Mesodermal cell (in vitro differentiated cells): ENCODE measurements around the gene ASH1L.
"Not testable (repeated sequence)": the region's sequence is repeated elsewhere in the genome, so short reads cannot be mapped to it uniquely, and the experiment has no call there.

Experiments used
- H3K27ac ChIP-seq: 2 replicates; pipeline ENCODE4 v1.7.0; 2013; ENCODE audit warnings: mild to moderate bottlenecking, low read depth, low read length, moderate library complexity; ENCODE audit not compliant: severe bottlenecking
- H3K36me3 ChIP-seq: 2 replicates; pipeline ENCODE4 v1.7.1; 2013; ENCODE audit warnings: mild to moderate bottlenecking, low read length, moderate library complexity; ENCODE audit not compliant: control insufficient read depth, insufficient read depth
- H3K4me1 ChIP-seq: one replicate; pipeline ENCODE4 v1.7.1; 2013; ENCODE audit warnings: mild to moderate bottlenecking, low read length; ENCODE audit not compliant: insufficient read depth, control insufficient read depth, poor library complexity, severe bottlenecking
- H3K4me3 ChIP-seq: 2 replicates; pipeline ENCODE4 v1.7.0; 2013; ENCODE audit warnings: low read length, control low read depth, mild to moderate bottlenecking; ENCODE audit not compliant: insufficient read depth, poor library complexity, severe bottlenecking; ENCODE audit errors: extremely low read depth
- H3K9me3 ChIP-seq: 2 replicates; pipeline ENCODE4 v1.7.1; 2013; ENCODE audit warnings: mild to moderate bottlenecking, low read length, moderate library complexity; ENCODE audit not compliant: control insufficient read depth
- WGBS, 2 experiments: methylation state at CpG; one replicate each; pipeline ENCODE4 v1.1.5; 2013; ENCODE audit warnings: missing lambda C conversion rate in 2 of 2; ENCODE audit not compliant: insufficient coverage in 2 of 2; 5-methylcytosine and 5-hydroxymethylcytosine counted together

The ASH1L gene

GRCh38 chr1:155518484-155518883 lies 44.1 kb downstream of the ASH1L start:
- H3K36me3 ChIP-seq = peaks cover 34% of the 10 kb centered on the region
- no peaks in the 10 kb centered on the region for H3K4me1 ChIP-seq
- no peak overlapping the region for H3K27ac ChIP-seq
- H3K4me3 ChIP-seq = no peak overlapping the region
- no peaks in the 10 kb centered on the region for H3K9me3 ChIP-seq
- 60 to 91% methylated on average over 1 to 4 of the region's 4 CpGs for WGBS, 2 experiments

- WGBS, 2 experiments = 96 to 97% methylated on average over 8 to 10 of the region's 14 CpGs
- H3K36me3 ChIP-seq = peaks cover 37% of the 10 kb centered on the region
- no peak overlapping the region for H3K4me3 ChIP-seq
- no peak overlapping the region for H3K27ac ChIP-seq
- no peaks in the 10 kb centered on the region for H3K4me1 ChIP-seq
- no peaks in the 10 kb centered on the region for H3K9me3 ChIP-seq
These were observed 47.9 kb downstream of the ASH1L start for GRCh38 chr1:155514582-155515187.

DNA sequence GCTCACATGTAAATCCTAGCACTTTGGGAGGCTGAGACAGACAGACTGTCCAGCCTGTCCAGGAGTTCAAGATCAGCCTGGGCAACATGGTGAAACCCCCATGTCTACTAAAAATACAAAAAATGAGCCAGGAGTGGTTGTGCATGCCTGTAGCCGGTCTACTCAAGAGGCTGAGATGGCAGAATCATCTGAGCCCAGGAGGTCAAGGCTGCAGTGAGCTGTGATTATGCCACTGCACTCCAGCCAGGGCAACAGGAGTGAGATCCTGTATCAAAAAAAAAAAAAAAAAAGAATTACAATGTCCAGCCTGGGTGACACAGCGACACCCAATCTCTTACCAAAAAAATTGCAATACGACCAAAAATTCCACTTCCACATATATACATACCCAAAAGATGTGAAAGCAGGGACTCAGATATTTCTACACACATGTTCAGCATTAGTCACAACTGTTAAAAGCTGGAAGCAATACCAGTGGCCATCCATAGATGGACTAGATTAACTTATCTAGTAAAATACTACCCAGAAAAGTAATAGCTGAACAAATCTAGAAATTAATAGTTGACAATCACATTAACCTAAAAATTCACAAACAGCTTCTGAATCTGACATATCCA lies 49.2 kb downstream of the ASH1L start:
- Histone ChIP-seq H3K4me1 (no peaks in the 10 kb centered on the region), H3K9me3 (no peaks in the 10 kb centered on the region), H3K36me3 (peaks cover 28% of the 10 kb centered on the region), H3K27ac (no peak overlapping the region), H3K4me3 (no peak overlapping the region)
- 95 to 100% methylated on average over 2 to 3 of the region's 3 CpGs for WGBS, 2 experiments

DNA sequence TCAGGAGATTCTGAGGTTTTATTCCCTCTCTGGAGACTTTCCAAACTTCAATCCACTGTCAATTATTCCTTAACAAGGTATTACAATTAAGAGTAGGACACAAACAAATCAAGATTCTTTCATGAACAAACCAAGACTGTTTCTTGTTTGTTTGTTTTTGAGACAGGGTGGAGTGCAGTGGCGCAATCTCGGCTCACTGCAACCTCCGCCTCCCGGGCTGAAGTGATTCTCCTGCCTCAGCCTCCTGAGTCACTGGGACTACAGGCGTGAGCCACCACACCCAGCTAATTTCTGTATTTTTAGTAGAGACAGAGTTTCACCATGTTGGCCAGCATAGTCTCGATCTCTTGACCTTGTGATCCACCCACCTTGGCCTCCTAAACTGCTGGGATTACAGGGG lies 51.2 kb downstream of the ASH1L start:
- not testable (repeated sequence) for H3K4me3 ChIP-seq, H3K4me1 ChIP-seq, H3K27ac ChIP-seq, H3K9me3 ChIP-seq
- 94 to 96% methylated on average over 4 to 6 of the region's 6 CpGs for WGBS, 2 experiments
- peaks cover 23% of the 10 kb centered on the region for H3K36me3 ChIP-seq

GRCh38 chr1:155509064-155509463 lies 53.5 kb downstream of the ASH1L start:
- peaks cover 17% of the 10 kb centered on the region for H3K36me3 ChIP-seq
- no peak overlapping the region for H3K27ac ChIP-seq
- H3K9me3 ChIP-seq = no peaks in the 10 kb centered on the region
- H3K4me3 ChIP-seq = no peak overlapping the region
- WGBS, 2 experiments = 83 to 90% methylated on average over 1 to 2 of the region's 2 CpGs
- H3K4me1 ChIP-seq = no peaks in the 10 kb centered on the region

DNA sequence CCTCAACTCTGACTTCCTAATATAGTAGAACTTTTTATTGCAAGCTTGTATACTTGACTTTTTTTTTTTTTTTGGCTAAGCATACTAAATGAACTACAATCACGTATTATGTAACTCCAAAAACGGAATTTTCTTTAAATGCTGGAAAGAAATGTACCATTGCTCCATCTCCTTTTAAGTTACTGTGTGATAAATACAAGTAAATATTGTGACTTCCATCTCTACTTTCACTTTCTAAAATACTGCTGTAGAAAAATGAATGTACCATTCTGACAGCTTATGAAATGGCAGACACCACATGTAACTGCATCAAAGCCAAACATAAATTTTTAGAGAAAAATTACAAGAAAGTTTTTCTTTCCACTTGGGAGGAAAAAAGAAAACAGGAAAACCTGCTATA lies 54.7 kb downstream of the ASH1L start:
- Histone ChIP-seq H3K9me3 (no peaks in the 10 kb centered on the region), H3K36me3 (peaks cover 6% of the 10 kb centered on the region), H3K4me1 (no peaks in the 10 kb centered on the region), H3K4me3 (no peak overlapping the region), H3K27ac (no peak overlapping the region)
- no CpG with 5 or more reads among the region's 2 CpGs for WGBS, 2 experiments

GRCh38 chr1:155505963-155506362 lies 56.6 kb downstream of the ASH1L start:
- H3K4me1 ChIP-seq, H3K27ac ChIP-seq, H3K9me3 ChIP-seq, H3K4me3 ChIP-seq, H3K36me3 ChIP-seq: not testable (repeated sequence)
- WGBS, 2 experiments = 100% methylated on average over 1 of the region's 3 CpGs

- Histone ChIP-seq H3K9me3 (no peaks in the 10 kb centered on the region), H3K4me1 (no peaks in the 10 kb centered on the region), H3K36me3 (no peaks in the 10 kb centered on the region), H3K27ac (no peak overlapping the region), H3K4me3 (no peak overlapping the region)
- 75 to 93% methylated on average over 2 to 4 of the region's 5 CpGs for WGBS, 2 experiments
These were observed 58.4 kb downstream of the ASH1L start for GRCh38 chr1:155504207-155504606.

GRCh38 chr1:155499953-155500639 lies 62.5 kb downstream of the ASH1L start:
- Histone ChIP-seq H3K27ac (no peak overlapping the region), H3K4me1 (no peaks in the 10 kb centered on the region), H3K9me3 (no peaks in the 10 kb centered on the region), H3K36me3 (peaks cover 2% of the 10 kb centered on the region), H3K4me3 (no peak overlapping the region)
- 85 to 96% methylated on average over 3 of the region's 5 CpGs for WGBS, 2 experiments

DNA sequence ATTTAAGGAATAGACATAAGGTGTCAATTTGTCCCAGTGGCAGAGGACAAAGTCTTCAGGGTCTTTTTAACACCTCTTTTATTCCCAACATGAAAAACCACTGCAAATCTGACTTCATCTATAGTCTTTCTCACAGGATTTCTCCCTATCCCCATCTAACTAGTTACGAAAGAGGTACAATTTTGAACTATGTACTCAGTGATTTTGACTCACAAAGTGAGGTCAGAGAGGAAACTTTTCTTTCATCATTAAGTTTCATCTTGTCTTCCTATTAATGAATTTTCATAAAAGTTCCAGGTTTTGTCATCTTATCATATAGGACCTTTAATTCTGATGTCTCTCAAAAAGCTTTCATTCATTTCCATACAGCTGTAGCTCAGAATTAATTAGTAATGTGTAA lies 63.3 kb downstream of the ASH1L start:
- no CpG with 5 or more reads among the region's 1 CpG for WGBS, 2 experiments
- H3K27ac ChIP-seq = no peak overlapping the region

GRCh38 chr1:155493595-155493994 lies 69.0 kb downstream of the ASH1L start:
- H3K36me3 ChIP-seq, H3K27ac ChIP-seq, H3K4me1 ChIP-seq, H3K9me3 ChIP-seq, H3K4me3 ChIP-seq: not testable (repeated sequence)
- 83 to 100% methylated on average over 2 to 3 of the region's 4 CpGs for WGBS, 2 experiments

More for the DNA sequence above, 63.3 kb downstream of the ASH1L start:
- H3K4me3 ChIP-seq = no peak overlapping the region
- H3K9me3 ChIP-seq = no peaks in the 10 kb centered on the region
- H3K36me3 ChIP-seq = peaks cover 2% of the 10 kb centered on the region
- H3K4me1 ChIP-seq = no peaks in the 10 kb centered on the region
